Measurements from ENCODE around the gene EEIG1.

DNA sequence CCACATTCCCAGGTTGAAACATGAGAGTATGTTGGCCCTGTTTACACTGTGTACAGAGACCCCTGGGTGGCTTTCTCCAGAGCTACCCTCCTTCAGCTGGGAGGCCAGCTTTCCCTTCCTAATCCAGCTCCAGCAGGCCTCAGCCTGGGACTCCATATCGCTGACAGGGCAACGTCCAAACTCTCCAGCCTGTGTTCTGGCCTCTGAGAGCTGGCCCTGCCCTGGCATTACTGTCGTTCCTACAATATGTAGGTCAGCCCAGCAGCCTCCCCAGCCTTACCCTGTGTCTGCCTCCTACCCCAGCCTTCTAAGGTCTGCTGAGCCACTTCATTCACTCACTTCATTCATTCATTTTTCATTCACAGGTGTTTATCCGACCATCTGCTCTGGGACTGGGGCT lies 8.3 kb upstream of the EEIG1 start:
- TF ChIP-seq CTCF (IDR thresholded peaks at IDR 0.05; ENCODE audit: insufficient read depth, low read depth, low read length) = no peak
- TF ChIP-seq EZH2 (IDR thresholded peaks at IDR 0.05; ENCODE audit: insufficient read depth, low read length) = no peak

Measured in astrocyte (in vitro differentiated cells and primary cell).